ENCODE measurements around the gene ELP5.
A peak's percentile ranks its signal among the peaks of the same experiment; 100 is the strongest.

Gene ELP5

GRCh38 chr17:7252176-7253043 lies at the start of gene ELP5:
Gene ELP5 (plus strand): TSS chr17:7252215. CDS start chr17:7252551, 336 bp downstream.
- peak within 1 kb of the TSS; percentile 96 for H3K4me3 ChIP-seq (replicated peaks; ENCODE audit: low read depth, low read length)
- DNase-seq (ENCODE audit: extremely low read depth, low read depth), result no peak
- TF ChIP-seq, protein P1, sequence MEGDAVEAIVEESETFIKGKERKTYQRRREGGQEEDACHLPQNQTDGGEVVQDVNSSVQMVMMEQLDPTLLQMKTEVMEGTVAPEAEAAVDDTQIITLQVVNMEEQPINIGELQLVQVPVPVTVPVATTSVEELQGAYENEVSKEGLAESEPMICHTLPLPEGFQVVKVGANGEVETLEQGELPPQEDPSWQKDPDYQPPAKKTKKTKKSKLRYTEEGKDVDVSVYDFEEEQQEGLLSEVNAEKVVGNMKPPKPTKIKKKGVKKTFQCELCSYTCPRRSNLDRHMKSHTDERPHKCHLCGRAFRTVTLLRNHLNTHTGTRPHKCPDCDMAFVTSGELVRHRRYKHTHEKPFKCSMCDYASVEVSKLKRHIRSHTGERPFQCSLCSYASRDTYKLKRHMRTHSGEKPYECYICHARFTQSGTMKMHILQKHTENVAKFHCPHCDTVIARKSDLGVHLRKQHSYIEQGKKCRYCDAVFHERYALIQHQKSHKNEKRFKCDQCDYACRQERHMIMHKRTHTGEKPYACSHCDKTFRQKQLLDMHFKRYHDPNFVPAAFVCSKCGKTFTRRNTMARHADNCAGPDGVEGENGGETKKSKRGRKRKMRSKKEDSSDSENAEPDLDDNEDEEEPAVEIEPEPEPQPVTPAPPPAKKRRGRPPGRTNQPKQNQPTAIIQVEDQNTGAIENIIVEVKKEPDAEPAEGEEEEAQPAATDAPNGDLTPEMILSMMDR (IDR thresholded peaks at IDR 0.05; ENCODE audit: low read depth, low read length, missing control alignments), result no peak

DNA sequence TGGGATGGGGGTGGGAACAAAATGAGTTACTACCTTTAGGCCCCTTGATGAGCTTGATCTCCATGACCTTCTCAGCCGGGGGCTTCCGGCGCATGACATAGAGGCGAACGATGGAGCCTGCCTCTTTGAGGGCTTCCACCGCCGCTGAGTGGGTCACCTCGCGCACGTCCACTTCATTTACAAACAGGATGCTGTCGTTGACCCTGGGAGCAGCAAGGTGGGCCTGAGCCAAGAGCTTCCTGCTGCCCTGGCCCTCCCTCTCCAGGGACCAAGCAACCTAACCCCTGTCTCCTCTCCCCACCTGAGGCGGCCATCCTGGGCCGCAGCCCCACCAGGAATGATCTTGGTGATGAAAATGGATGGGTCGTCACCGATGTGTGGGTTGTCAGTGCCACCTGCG lies 48.6 kb upstream of the ELP5 start:
- TF ChIP-seq, protein P1 (IDR thresholded peaks at IDR 0.05; ENCODE audit: low read depth, low read length, missing control alignments), result no peak
- DNase-seq (ENCODE audit: extremely low read depth, low read depth), result no peak
- no peak overlapping the region for H3K4me3 ChIP-seq (replicated peaks; ENCODE audit: low read depth, low read length)

DNA sequence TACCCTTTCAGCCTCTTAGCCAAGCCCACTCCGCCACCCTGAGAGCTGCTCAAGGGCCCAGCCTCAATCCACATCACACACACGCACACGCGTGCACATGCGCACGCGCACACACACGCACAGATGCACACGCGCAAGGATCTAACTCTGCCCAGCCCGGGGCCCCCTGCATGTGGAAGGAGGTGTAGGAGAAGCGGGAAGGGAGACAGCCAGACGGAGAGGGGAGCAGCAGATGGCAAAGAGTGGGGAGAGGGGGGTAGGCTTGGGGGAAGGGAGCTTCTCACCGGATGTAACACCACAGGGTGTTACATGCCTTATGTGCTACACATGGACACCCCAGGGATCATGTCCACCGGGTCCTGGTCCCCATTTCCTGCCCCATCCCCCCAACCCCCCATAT lies 47.7 kb upstream of the ELP5 start:
- TF ChIP-seq, protein P1 (IDR thresholded peaks at IDR 0.05; ENCODE audit: low read depth, low read length, missing control alignments), result no peak
- DNase-seq (ENCODE audit: extremely low read depth, low read depth), result no peak
- H3K4me3 ChIP-seq (replicated peaks; ENCODE audit: low read depth, low read length), result no peak overlapping the region

DNA sequence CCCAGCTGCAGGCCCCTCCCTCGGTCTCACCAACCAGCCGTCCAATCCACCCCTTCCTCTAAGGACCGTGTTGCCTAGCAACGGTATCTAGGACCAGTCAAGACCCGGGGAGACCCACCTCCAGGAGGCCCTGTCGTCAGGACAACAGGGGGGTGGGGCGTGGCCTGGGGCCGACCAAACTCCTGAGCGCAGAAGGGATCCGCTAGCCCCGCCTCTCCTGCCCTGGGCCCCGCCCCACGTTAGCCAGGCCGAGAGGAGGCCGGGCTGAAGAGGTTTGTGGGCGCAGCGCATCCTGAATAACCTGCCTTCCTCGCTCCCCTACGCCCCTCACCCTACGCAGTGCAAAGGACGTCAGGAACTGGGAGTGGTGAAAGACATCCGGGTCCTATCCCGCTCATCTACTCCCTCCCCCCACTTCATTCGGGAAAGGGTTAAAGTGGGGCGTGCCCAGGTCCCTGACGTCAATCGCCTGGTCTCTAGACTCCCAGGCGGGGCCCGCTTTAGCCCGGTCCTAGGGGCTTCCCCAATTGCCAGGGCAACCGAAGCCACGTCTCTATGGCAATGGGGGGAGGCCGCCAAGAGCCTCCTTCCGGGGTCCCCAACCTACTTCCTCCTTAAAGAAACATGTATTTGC lies 47.1 kb upstream of the ELP5 start:
- H3K4me3 ChIP-seq (replicated peaks; ENCODE audit: low read depth, low read length), result peak overlapping the region; percentile 31
- TF ChIP-seq, protein P1 (IDR thresholded peaks at IDR 0.05; ENCODE audit: low read depth, low read length, missing control alignments), result no peak
- DNase-seq (ENCODE audit: extremely low read depth, low read depth), result peak; percentile 52

- H3K4me3 ChIP-seq (replicated peaks; ENCODE audit: low read depth, low read length), result peak overlapping the region; percentile 31
- TF ChIP-seq, protein P1 (IDR thresholded peaks at IDR 0.05; ENCODE audit: low read depth, low read length, missing control alignments), result no peak
Observed at GRCh38 chr17:7205561-7205960, 46.5 kb upstream of the ELP5 start.

GRCh38 chr17:7207120-7208001 lies 44.7 kb upstream of the ELP5 start:
- DNase-seq (ENCODE audit: extremely low read depth, low read depth), result no peak
- TF ChIP-seq, protein P1 (IDR thresholded peaks at IDR 0.05; ENCODE audit: low read depth, low read length, missing control alignments), result no peak
- H3K4me3 ChIP-seq (replicated peaks; ENCODE audit: low read depth, low read length), result no peak overlapping the region

More at GRCh38 chr17:7205561-7205960, 46.5 kb upstream of the ELP5 start:
- no peak for DNase-seq (ENCODE audit: extremely low read depth, low read depth)
